Ishikawa (cell line): ENCODE results near the gene SERPINA1.

Experiments used
- CEBPB ChIP-seq: IDR thresholded peaks from 2 replicates; pipeline ENCODE4 v1.6.1; 2012
- CREB1 ChIP-seq: IDR thresholded peaks from 2 replicates; pipeline ENCODE4 v1.6.1; 2012; ENCODE audit warnings: low read depth
- EGR1 ChIP-seq: IDR thresholded peaks from 2 replicates; pipeline ENCODE4 v1.6.1; 2012
- EP300 ChIP-seq: IDR thresholded peaks from 2 replicates; pipeline ENCODE4 v1.6.1; 2012; ENCODE audit warnings: borderline replicate concordance
- FOXM1 ChIP-seq: IDR thresholded peaks from 2 replicates; pipeline ENCODE4 v1.6.1; 2012; ENCODE audit warnings: low read depth, borderline replicate concordance
- NFIC ChIP-seq: IDR thresholded peaks from 2 replicates; pipeline ENCODE4 v1.6.1; 2012
- RAD21 ChIP-seq: IDR thresholded peaks from 2 replicates; pipeline ENCODE4 v1.6.1; 2012; ENCODE audit warnings: low read depth
- REST ChIP-seq: IDR thresholded peaks from 2 replicates; pipeline ENCODE4 v1.6.1; 2012; ENCODE audit warnings: low read depth, mild to moderate bottlenecking
- TAF1 ChIP-seq: IDR thresholded peaks from 2 replicates; pipeline ENCODE4 v1.6.1; 2012; ENCODE audit warnings: low read depth, mild to moderate bottlenecking
- TCF12 ChIP-seq: IDR thresholded peaks from 2 replicates; pipeline ENCODE4 v1.6.1; 2012; ENCODE audit warnings: low read depth
- TEAD4 ChIP-seq: IDR thresholded peaks from 2 replicates; pipeline ENCODE4 v1.6.1; 2012
- USF1 ChIP-seq: IDR thresholded peaks from 2 replicates; pipeline ENCODE4 v1.6.1; 2012
- YY1 ChIP-seq: IDR thresholded peaks from 2 replicates; pipeline ENCODE4 v1.6.1; 2012; ENCODE audit warnings: low read depth
- ZBTB7A ChIP-seq: IDR thresholded peaks from 2 replicates; pipeline ENCODE4 v1.6.1; 2012; ENCODE audit warnings: low read depth
- TF ChIP-seq, protein P1 (sequence below): IDR thresholded peaks from 2 replicates; pipeline ENCODE4 v1.6.1; 2012

The SERPINA1 gene

DNA sequence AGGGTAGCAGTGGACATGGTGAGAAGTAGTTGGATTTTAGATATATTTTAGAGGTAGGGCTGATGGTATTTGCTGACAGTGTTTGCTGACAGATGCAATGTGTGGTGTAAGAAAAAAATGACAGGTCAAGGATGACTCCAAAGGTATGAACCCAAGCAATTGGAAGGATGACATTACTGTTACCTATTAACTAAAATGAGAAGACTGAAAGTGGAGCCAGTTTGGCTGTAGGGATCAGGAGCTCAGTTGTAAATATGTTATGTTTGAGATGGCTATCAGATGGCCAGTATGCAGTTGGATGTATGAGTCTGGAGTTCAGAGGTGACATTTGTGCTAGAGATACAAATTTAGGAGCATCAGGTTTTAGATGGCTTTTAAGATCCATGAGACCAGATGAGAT is 47.9 kb downstream of the SERPINA1 start:
- TF ChIP-seq ZBTB7A (no peak), EGR1 (no peak), NFIC (no peak), CEBPB (no peak), USF1 (no peak), FOXM1 (no peak), CREB1 (no peak), EP300 (no peak), REST (no peak)
- TF ChIP-seq, protein P1, sequence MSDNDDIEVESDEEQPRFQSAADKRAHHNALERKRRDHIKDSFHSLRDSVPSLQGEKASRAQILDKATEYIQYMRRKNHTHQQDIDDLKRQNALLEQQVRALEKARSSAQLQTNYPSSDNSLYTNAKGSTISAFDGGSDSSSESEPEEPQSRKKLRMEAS: no peak

GRCh38 chr14:94338023-94338422 is 50.4 kb downstream of the SERPINA1 start:
- no peak for TF ChIP-seq NFIC
- TF ChIP-seq USF1: no peak
- TF ChIP-seq TEAD4: no peak
- TF ChIP-seq CREB1: no peak
- no peak for TF ChIP-seq TAF1
- no peak for TF ChIP-seq EGR1
- TF ChIP-seq, protein P1: no peak
- no peak for TF ChIP-seq EP300
- no peak for TF ChIP-seq CEBPB
- no peak for TF ChIP-seq FOXM1
- no peak for TF ChIP-seq ZBTB7A
- no peak for TF ChIP-seq RAD21
- no peak for TF ChIP-seq REST
- TF ChIP-seq TCF12: no peak
- no peak for TF ChIP-seq YY1

DNA sequence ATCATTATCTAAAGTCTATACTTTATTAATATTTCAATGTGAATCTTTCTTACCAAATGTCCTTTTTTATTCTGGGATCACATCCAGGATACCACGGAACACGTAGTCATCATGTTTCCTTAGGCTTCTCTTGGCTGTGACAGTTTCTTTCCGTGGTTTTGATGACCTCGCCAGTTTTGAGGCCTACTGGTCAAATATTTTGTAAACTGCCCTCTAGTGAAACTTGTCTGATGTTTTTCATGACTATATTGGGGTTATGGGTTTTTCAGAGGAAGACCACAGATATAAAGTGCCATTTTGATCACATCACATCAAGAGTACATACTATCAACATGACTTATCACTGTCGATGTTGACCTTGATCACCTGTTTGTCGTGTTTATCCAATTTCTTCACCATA is 51.1 kb downstream of the SERPINA1 start:
- TF ChIP-seq FOXM1 (no peak), ZBTB7A (no peak), USF1 (no peak), TAF1 (no peak), EP300 (no peak), TEAD4 (no peak), CREB1 (no peak), TCF12 (no peak), NFIC (no peak), CEBPB (no peak), RAD21 (no peak), YY1 (no peak), EGR1 (no peak), REST (no peak)
- TF ChIP-seq, protein P1: no peak

- TF ChIP-seq YY1 (no peak), NFIC (no peak), TEAD4 (no peak), REST (no peak), USF1 (no peak), FOXM1 (no peak), TAF1 (no peak), EP300 (no peak), CREB1 (no peak), ZBTB7A (no peak), EGR1 (no peak), RAD21 (no peak), CEBPB (no peak), TCF12 (no peak)
- TF ChIP-seq, protein P1: no peak
Observed at GRCh38 chr14:94334872-94335271, 53.5 kb downstream of the SERPINA1 start.
